Thyroid gland (tissue), 4 donors: ENCODE data around the gene HAAO. TPM values are rescaled to one million over a fixed set of nuclear protein-coding genes. Genes with fewer than 3 reads are reported as not detected.
"Not testable (repeated sequence)": the region's sequence is repeated elsewhere in the genome, so short reads cannot be mapped to it uniquely, and the experiment has no call there.

Experiments used
- DNase-seq, 2 donors: peaks; one replicate each; pipeline ENCODE4 v3.0.0-alpha.2; 2019
- H3K27ac ChIP-seq, 3 donors: fragments of 200-600 bp; sonication (generic); 1 replicate in 2 of 3; 2 replicates in 1 of 3; pipeline ENCODE4 v1.5.1; 2016 to 2019; ENCODE audit warnings: mild to moderate bottlenecking in 1 of 3, moderate library complexity in 1 of 3
- H3K27me3 ChIP-seq: fragments of 200-600 bp; sonication (generic); one replicate; pipeline ENCODE4 v1.5.1; 2019
- H3K36me3 ChIP-seq, 2 donors: fragments of 200-600 bp; sonication (generic); one replicate each; pipeline ENCODE4 v1.5.1; 2016 to 2019
- H3K4me1 ChIP-seq, 2 donors: fragments of 200-600 bp; sonication (generic); one replicate each; pipeline ENCODE4 v1.5.1; 2017 to 2019
- H3K4me3 ChIP-seq, 3 donors: fragments of 200-600 bp; sonication (generic); replicated peaks in 1 of 3; 1 replicate in 2 of 3; 2 replicates in 1 of 3; pipeline ENCODE4 v1.5.1; 2016; ENCODE audit warnings: mild to moderate bottlenecking in 1 of 3
- H3K9me3 ChIP-seq: fragments of 200-600 bp; sonication (generic); one replicate; pipeline ENCODE4 v1.5.1; 2017
- POLR2A ChIP-seq, 2 donors: fragments of 450-650 bp; IDR thresholded peaks; one replicate each; pipeline ENCODE4 v1.6.1; 2017; ENCODE audit warnings: antibody characterized with exemption in 2 of 2, mild to moderate bottlenecking in 2 of 2, moderate library complexity in 1 of 2
- WGBS, 2 donors: methylation state at CpG; one replicate each; pipeline ENCODE4 v1.1.5; 2017; 5-methylcytosine and 5-hydroxymethylcytosine counted together
- intact Hi-C: fragments of 100-400 bp; cut with DNase I; formaldehyde crosslinking; loops from one replicate; pipeline ENCODE4 v1.15.1; 2023
- total RNA-seq, 4 donors: library from RNA; depleted of rRNA; stranded (reverse); fragments of >200 nt; gene quantifications; one replicate each; pipeline ENCODE4 v1.2.3, GENCODE V29; 2016
- TF ChIP-seq, protein P1 (sequence below), 6 experiments: fragments of 200-600 bp in 3 of 6; fragments of 450-650 bp in 3 of 6; sonication (generic) in 3 of 6; IDR thresholded peaks; one replicate each; pipeline ENCODE4 v1.5.1; 2016 to 2019; ENCODE audit warnings: antibody characterized with exemption in 6 of 6, mild to moderate bottlenecking in 2 of 6, inconsistent platforms in 1 of 6, moderate library complexity in 1 of 6

Gene HAAO
- total RNA-seq, 4 donors from 2014 or later, result 2.2 to 6.8 (median 3.9) TPM

DNA sequence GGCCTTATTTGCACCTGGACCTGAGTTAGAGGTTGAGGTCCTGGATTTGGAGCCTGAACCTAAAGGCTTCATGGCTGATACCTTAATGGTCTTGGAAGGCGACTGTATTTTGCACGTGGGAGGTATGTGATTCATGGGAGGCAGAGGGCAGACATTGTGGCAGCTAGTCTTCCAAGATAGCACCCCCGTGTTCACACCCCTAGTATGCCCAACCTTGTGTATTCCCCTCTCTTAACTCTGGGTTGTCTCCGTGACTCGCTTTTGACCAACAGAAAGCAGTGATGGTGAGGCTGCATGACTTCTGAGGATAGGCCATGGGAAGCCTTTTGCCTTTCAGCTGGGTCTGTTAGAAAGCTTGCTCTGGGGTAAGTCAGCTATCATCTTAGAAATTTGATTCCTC, 45.8 kb upstream of the HAAO start:
- Histone ChIP-seq H3K9me3 (no peaks in the 10 kb centered on the region), H3K27ac (no peak overlapping the region), H3K4me1 (peaks cover 0 to 1% of the 10 kb centered on the region in 2 donors), H3K27me3 (no peaks in the 10 kb centered on the region), H3K4me3 (no peak overlapping the region), H3K36me3 (no peaks in the 10 kb centered on the region)
- TF ChIP-seq, protein P1, sequence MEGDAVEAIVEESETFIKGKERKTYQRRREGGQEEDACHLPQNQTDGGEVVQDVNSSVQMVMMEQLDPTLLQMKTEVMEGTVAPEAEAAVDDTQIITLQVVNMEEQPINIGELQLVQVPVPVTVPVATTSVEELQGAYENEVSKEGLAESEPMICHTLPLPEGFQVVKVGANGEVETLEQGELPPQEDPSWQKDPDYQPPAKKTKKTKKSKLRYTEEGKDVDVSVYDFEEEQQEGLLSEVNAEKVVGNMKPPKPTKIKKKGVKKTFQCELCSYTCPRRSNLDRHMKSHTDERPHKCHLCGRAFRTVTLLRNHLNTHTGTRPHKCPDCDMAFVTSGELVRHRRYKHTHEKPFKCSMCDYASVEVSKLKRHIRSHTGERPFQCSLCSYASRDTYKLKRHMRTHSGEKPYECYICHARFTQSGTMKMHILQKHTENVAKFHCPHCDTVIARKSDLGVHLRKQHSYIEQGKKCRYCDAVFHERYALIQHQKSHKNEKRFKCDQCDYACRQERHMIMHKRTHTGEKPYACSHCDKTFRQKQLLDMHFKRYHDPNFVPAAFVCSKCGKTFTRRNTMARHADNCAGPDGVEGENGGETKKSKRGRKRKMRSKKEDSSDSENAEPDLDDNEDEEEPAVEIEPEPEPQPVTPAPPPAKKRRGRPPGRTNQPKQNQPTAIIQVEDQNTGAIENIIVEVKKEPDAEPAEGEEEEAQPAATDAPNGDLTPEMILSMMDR (IDR thresholded peaks at IDR 0.05), result no peak
- no peak for TF ChIP-seq POLR2A (IDR thresholded peaks at IDR 0.05)
- 95 to 100% methylated on average over 3 to 5 of the region's 5 CpGs for WGBS, 2 donors
- intact Hi-C loops, result loop anchor here (5.0 kb wide), 1 partner anchor 104 kb away; no protein-coding TSS in a partner anchor
- no peak for DNase-seq

DNA sequence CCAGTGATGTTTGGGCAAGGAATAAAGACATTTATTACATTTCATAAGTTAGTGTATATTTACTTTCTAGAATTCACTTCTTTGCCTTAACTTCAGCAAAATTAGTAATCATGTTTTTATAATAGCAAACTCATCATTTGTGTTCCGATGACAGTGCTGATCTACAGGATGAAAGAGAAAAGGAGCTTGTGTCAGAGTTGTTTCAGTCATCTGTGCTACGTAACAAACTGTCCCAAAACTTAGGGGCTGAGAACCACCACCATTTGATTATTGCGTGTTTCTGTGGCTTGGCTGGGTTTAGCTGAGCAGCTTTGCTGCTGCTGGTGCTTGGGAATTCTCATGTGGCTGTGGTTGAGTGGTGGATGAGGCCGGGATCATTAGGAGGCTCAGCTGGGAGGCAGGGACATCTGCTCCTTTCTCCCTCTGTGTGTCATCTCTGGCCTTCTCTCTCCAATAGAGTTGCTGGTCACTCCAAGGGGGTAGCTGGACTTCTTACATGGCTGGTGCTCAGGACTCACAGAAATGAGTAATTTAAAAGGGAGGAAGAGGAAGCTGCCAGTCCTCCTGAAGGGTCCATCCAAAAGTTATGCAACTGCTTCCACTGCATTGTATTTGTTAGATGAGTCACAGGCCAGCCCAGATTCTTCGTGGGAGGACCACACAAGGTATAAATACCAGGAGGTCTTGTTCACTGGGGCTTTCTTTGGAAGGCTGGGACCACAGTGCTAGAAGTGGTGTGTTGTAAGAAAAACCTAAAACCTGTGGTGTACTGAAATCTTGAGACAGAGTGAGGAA, 43.4 kb upstream of the HAAO start:
- DNase-seq, result peak in 1 of 2 donors; percentile 27
- H3K27me3 ChIP-seq, result no peaks in the 10 kb centered on the region
- H3K36me3 ChIP-seq, result no peaks in the 10 kb centered on the region
- 83 to 84% methylated on average over 5 of the region's 5 CpGs for WGBS, 2 donors
- TF ChIP-seq, protein P1 (IDR thresholded peaks at IDR 0.05), result no peak
- TF ChIP-seq POLR2A (IDR thresholded peaks at IDR 0.05), result no peak
- H3K4me1 ChIP-seq, result no peaks in the 10 kb centered on the region
- no peaks in the 10 kb centered on the region for H3K9me3 ChIP-seq
- H3K27ac ChIP-seq, result peak overlapping the region in 1 of 3 donors; percentile 40
- H3K4me3 ChIP-seq, result no peak overlapping the region
- intact Hi-C loops, result loop anchor here (5.0 kb wide), 1 partner anchor 107 kb away; no protein-coding TSS in a partner anchor

DNA sequence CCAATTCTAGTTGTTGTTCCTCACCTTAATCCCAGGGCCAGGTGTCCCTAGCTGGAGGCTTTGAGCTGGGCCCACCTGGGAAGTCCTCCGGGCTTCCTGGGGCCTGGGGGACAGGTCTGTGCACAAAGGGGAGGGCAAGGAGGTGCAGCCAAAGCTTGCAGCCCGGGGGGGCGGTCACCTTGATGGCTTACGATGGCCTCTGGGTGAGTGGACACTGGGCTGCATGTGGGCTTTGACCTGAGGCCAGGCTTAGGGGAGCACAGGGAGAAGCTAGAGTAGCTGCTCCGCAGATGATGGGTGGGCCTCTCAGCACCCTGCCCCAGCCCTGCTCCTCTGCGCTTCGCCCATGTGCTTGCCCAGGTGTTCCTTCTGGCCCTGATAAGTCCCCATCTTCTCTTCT, 41.8 kb upstream of the HAAO start:
- Histone ChIP-seq H3K4me1 (peaks cover under 1 to 10% of the 10 kb centered on the region in 2 donors), H3K27me3 (no peaks in the 10 kb centered on the region), H3K9me3 (no peaks in the 10 kb centered on the region), H3K27ac (no peak overlapping the region), H3K36me3 (no peaks in the 10 kb centered on the region), H3K4me3 (no peak overlapping the region)
- 94 to 95% methylated on average over 4 to 7 of the region's 7 CpGs for WGBS, 2 donors
- TF ChIP-seq, protein P1 (IDR thresholded peaks at IDR 0.05), result no peak
- no peak for TF ChIP-seq POLR2A (IDR thresholded peaks at IDR 0.05)
- intact Hi-C loops, result no loop called here
- DNase-seq, result no peak

GRCh38 chr2:42832289-42832634, 39.9 kb upstream of the HAAO start:
- no peaks in the 10 kb centered on the region for H3K36me3 ChIP-seq
- peaks cover 7 to 16% of the 10 kb centered on the region in 2 donors for H3K4me1 ChIP-seq
- no peaks in the 10 kb centered on the region for H3K9me3 ChIP-seq
- DNase-seq, result no peak
- TF ChIP-seq POLR2A (IDR thresholded peaks at IDR 0.05), result no peak
- TF ChIP-seq, protein P1 (IDR thresholded peaks at IDR 0.05), result no peak
- H3K27ac ChIP-seq, result no peak overlapping the region
- no peak overlapping the region for H3K4me3 ChIP-seq
- whole genome bisulfite sequencing, 2 donors, result 89 to 94% methylated on average over 6 of the region's 6 CpGs
- intact Hi-C loops, result no loop called here
- H3K27me3 ChIP-seq, result no peaks in the 10 kb centered on the region

- H3K4me1 ChIP-seq, result peaks cover 7 to 16% of the 10 kb centered on the region in 2 donors
- H3K9me3 ChIP-seq, H3K4me3 ChIP-seq, H3K27ac ChIP-seq, intact Hi-C loops, DNase-seq, H3K36me3 ChIP-seq, H3K27me3 ChIP-seq: not testable (repeated sequence)
- WGBS, 2 donors, result 94 to 95% methylated on average over 26 of the region's 26 CpGs
Measured at GRCh38 chr2:42831575-42832288, 39.3 kb upstream of the HAAO start.
